T-helper 1 cell treated with Interleukin-12 subunit alpha and Interleukin-12 subunit beta and Interleukin-4 antibody, amounts not matched to agents 30 μg/mL and 1 μg/mL, for 36 hours (primary cell): ENCODE measurements around the gene SUMF1.
A peak's percentile ranks its signal among the peaks of the same experiment; 100 is the strongest.

ENCODE experiments used
- H3K27ac Mint-ChIP-seq: one replicate; pipeline ENCODE4 v1.8.0; 2021; ENCODE audit warnings: mild to moderate bottlenecking, mixed read lengths
- H3K27me3 Mint-ChIP-seq: one replicate; pipeline ENCODE4 v1.8.0; 2021; ENCODE audit warnings: low read depth, mixed read lengths
- H3K36me3 Mint-ChIP-seq: one replicate; pipeline ENCODE4 v1.8.0; 2021; ENCODE audit warnings: low read depth, mixed read lengths
- H3K4me1 Mint-ChIP-seq: one replicate; pipeline ENCODE4 v1.8.0; 2021; ENCODE audit warnings: low read depth, mixed read lengths
- H3K4me3 Mint-ChIP-seq: one replicate; pipeline ENCODE4 v1.8.0; 2021; ENCODE audit warnings: mild to moderate bottlenecking, moderate library complexity, mixed read lengths
- H3K9me3 Mint-ChIP-seq: one replicate; pipeline ENCODE4 v1.8.0; 2021; ENCODE audit warnings: mixed read lengths

The SUMF1 gene

DNA sequence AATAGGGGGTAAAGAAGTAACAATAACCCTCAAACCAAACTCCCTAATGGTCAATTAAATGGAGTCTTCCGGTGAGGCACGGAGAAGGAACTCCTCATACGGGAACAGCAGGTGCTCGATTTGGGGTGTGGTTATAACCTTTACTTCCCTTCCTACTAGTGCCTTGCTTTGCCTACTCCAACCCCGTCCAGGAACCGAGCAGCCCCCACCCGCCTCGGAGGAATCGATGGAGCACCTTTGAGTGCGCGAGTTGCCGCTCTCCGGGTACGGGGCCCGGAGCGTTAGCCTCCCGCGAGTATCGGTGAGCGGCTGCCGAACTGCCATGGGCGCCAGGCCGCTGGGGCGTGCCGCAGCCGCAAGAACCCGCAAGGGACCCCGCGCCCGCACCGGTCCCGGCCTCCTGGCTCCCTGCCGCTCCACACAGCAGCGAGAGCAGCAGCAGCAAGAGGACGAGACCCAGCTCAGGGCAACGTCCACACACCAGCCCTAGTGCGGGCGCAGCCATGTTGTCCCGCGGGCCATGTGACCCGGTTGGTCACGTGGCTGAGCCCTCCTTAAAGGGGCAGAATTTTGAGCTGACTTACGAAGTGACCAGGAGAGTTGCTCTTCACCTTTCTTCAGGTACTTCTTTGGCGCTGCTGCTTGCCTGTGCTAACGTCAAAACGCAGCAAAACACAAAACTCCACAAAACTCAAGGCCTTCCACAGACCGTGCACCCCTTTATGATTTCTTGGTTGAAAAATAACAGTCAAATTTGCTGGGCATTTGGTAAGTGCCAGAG, at the start of gene SUMF1:
SUMF1 (minus strand) TSS at position 529 of the 781 bp plus-strand sequence; CDS start at position 505, 24 bp downstream.
- Mint-ChIP-seq H3K36me3 (no peaks in the 10 kb centered on the region), H3K4me1 (peaks cover 20% of the 10 kb centered on the region), H3K27me3 (no peaks in the 10 kb centered on the region), H3K27ac (peak within 1 kb of the TSS; percentile 93), H3K4me3 (peak within 1 kb of the TSS; percentile 92), H3K9me3 (no peaks in the 10 kb centered on the region)

DNA sequence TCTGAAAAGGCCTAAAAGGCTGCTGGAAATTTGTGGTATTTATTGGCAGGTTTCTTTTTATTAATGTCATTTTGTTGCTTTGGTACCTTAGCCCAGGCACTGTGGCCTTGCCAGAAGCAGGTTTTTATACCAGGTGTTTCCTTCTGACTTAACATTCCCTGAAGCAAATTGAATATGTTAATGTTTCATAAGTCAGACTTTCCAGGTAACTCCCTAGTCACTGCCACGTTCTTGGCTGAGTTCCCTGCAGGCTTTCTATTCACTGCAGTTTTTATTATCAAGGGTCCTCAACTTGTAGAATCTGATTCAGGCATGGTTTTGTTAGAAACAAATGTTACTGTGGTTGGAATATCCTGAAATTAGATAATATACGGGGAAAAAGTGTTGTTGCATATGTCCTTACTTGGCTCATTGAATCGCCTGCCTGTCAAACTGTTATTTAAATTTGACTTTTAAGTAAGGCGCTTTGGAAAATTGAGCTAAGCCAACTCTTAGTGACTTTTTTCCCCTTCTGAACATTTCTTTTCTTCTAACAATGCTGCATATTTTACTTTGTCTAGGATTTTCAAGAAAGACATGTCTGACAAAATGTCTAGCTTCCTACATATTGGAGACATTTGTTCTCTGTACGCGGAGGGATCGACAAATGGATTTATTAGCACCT, 49.0 kb upstream of the SUMF1 start:
- Mint-ChIP-seq H3K4me1 (peaks cover 26% of the 10 kb centered on the region), H3K9me3 (no peaks in the 10 kb centered on the region), H3K4me3 (no peak overlapping the region), H3K36me3 (peaks cover 22% of the 10 kb centered on the region), H3K27ac (no peak overlapping the region), H3K27me3 (no peaks in the 10 kb centered on the region)

DNA sequence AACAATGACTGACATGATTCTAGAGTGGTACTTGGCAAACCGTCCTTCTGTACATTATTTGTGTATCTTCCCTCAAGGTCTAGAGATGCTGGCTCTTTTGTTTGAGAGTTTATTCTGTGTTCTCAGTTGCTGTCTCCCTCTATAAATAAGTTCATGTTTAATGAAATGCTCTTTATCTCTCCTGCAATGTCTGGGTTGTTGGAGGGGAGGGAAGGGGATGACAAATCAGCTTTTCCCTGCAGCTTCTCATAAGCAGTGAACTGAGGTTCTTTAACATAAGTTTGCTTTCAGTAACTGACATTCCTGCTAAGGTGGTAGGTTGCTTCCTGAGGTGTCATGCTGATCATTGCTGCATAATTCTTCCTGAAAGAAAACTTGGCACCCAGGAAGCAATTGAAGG, 47.8 kb upstream of the SUMF1 start:
- peaks cover 23% of the 10 kb centered on the region for H3K4me1 Mint-ChIP-seq

DNA sequence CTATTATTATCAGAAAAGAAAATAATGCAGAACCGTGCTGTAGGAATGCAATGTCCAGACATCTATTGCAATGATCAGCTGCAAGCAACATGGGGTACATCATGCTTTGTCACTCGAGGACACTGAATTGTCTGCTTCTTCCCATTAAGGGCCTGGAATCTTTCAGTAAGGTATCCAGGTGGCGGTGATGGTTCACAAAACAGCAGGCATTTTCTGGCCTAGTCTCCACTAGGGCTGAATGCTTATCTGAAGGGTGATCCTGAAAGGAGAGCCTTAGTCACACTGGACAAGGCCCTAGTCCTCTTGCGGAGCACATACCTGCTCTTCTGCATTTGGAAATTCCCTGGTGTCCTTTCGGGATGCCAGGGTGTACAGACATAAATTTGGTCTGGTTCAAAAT, 47.3 kb upstream of the SUMF1 start:
- Mint-ChIP-seq H3K4me3 (no peak overlapping the region), H3K27me3 (no peaks in the 10 kb centered on the region), H3K36me3 (peaks cover 16% of the 10 kb centered on the region), H3K27ac (no peak overlapping the region), H3K4me1 (peaks cover 18% of the 10 kb centered on the region), H3K9me3 (no peaks in the 10 kb centered on the region)

More for the DNA sequence above, 47.8 kb upstream of the SUMF1 start:
- Mint-ChIP-seq H3K9me3 (no peaks in the 10 kb centered on the region), H3K27ac (no peak overlapping the region), H3K4me3 (no peak overlapping the region), H3K27me3 (no peaks in the 10 kb centered on the region), H3K36me3 (peaks cover 21% of the 10 kb centered on the region)

DNA sequence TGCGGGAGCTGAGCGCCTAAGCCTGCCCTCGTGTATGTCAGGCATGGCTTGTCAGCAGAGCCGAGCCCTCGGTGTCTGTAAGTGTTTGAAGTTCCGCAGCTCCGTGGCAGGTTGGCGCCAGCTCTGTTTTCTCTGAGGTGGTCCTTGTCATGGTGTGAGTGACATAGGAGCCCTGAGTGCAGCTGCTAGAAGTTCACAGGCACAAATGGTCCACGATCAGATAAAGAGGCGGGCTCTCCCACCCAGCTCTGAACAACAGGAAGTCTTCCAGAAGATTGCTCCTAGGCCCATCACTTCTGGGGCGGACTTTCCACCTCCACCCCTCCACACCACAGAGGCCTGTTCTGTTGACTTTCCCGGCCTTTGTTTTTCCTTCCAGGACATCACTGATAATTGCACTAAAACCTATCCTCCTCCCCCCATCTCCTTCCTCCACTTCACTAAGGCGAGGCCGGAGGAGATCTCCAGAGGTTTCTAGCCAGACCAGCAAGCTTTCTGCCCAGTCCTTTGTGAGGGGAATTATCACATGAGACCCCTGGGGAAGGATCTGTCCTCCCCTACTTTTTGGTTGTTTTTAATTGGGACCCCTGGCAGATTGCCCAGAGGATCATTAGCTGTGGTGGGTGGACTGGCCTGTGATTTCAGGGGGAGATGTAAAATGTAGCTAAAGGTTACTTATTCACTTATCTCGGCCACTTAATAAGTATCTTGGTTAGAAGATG, 46.0 kb upstream of the SUMF1 start:
- Mint-ChIP-seq H3K27ac (no peak overlapping the region), H3K4me1 (peaks cover 13% of the 10 kb centered on the region), H3K4me3 (no peak overlapping the region), H3K36me3 (peaks cover 16% of the 10 kb centered on the region), H3K9me3 (no peaks in the 10 kb centered on the region), H3K27me3 (no peaks in the 10 kb centered on the region)

DNA sequence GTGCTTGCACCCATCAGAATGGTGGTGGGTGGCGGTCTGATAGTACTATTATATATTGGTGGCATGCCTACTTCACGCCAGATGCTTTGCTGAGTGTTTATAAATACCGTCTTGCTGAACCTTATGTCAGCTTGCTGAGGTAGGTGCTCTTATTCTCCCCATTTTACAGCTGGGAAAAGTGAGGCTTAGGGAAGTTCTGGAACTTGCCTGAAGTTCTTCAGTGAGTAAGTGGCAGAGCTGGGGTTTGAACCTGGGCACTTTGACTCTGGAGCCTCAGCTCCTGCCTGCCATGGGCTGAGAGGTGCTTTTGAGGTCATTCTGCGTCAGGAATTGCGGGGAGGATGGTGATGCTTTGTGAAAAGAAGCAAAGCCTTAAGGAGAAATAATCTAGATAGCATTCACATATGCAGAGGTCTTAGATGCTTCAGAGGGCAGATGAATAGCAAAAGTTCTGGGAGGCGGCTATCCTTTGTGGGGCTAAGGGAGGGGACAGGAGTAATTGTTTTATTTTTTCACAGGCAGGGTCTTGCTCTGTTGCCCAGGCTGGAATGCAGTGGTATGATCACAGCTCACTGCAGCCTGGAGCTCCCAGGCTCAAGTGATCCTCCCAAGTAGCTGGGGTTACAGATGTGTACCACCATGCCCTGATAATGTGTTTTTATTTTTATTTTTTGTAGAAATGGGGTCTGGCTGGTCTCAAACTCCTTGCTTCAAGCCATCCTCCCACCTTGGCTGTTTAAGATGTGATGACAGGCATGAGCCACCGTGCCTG, 44.6 kb upstream of the SUMF1 start:
- Mint-ChIP-seq H3K27ac (no peak overlapping the region), H3K4me1 (peaks cover 14% of the 10 kb centered on the region), H3K27me3 (no peaks in the 10 kb centered on the region), H3K9me3 (no peaks in the 10 kb centered on the region), H3K4me3 (no peak overlapping the region), H3K36me3 (peaks cover 13% of the 10 kb centered on the region)

DNA sequence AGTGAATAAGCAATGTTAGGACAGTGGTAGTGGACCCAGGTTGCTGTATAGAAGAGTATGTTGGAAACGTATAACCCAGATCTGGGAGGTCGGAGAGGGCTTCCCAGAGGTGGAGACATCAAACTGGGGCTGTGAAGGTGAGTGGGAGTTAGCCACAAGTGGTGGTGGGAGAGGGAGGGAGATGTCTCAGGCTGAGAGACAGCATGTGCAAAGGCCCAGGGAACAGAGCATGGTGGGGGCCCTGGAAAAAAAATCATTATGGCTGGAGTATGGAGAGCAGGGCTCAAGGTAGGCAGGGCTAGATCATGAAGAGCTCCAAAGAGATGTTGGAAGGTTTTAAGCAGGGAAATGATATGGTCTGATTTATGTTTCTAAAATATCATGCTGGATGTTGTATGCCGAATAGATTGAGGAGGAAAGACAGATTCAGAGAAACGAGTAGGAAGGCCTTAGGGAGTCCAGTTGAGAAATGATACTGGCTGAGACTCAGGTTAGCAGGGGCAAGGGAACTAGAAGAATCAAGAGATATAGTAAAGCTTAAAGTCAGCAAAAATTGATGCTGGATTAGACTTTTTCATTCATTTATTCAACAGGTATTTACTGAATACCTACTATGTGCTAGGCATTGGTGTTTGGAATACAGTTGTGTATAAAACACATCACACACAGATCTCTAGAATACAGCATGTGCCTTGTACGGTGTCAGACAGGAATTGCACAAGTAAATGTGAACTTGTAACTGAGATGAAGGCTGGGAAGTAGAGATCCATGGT, 43.1 kb upstream of the SUMF1 start:
- Mint-ChIP-seq H3K9me3 (no peaks in the 10 kb centered on the region), H3K4me1 (peaks cover 27% of the 10 kb centered on the region), H3K27ac (no peak overlapping the region), H3K4me3 (no peak overlapping the region), H3K36me3 (peaks cover 14% of the 10 kb centered on the region), H3K27me3 (no peaks in the 10 kb centered on the region)

DNA sequence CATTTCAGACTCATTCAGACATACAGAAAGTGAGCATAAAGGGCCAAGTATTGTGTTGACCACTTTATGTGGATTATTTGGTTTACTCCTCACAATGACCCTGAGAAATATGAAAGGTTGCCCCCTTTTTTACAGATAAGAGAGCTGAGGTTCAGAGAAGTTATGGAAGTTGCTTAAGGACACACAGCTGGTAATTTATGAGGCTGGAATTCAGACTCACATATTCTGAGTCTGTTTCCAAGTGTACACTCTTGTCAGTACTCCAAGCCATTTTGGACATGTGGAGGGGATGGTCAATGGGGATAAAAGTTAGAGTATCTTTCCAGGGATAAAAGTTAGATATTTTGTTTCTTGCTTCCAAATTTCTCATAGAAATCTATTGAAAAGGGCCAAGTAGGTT, 42.0 kb upstream of the SUMF1 start:
- peaks cover 14% of the 10 kb centered on the region for H3K36me3 Mint-ChIP-seq
- no peak overlapping the region for H3K27ac Mint-ChIP-seq
- no peak overlapping the region for H3K4me3 Mint-ChIP-seq
- H3K27me3 Mint-ChIP-seq: no peaks in the 10 kb centered on the region
- H3K9me3 Mint-ChIP-seq: no peaks in the 10 kb centered on the region
- H3K4me1 Mint-ChIP-seq: peaks cover 33% of the 10 kb centered on the region

DNA sequence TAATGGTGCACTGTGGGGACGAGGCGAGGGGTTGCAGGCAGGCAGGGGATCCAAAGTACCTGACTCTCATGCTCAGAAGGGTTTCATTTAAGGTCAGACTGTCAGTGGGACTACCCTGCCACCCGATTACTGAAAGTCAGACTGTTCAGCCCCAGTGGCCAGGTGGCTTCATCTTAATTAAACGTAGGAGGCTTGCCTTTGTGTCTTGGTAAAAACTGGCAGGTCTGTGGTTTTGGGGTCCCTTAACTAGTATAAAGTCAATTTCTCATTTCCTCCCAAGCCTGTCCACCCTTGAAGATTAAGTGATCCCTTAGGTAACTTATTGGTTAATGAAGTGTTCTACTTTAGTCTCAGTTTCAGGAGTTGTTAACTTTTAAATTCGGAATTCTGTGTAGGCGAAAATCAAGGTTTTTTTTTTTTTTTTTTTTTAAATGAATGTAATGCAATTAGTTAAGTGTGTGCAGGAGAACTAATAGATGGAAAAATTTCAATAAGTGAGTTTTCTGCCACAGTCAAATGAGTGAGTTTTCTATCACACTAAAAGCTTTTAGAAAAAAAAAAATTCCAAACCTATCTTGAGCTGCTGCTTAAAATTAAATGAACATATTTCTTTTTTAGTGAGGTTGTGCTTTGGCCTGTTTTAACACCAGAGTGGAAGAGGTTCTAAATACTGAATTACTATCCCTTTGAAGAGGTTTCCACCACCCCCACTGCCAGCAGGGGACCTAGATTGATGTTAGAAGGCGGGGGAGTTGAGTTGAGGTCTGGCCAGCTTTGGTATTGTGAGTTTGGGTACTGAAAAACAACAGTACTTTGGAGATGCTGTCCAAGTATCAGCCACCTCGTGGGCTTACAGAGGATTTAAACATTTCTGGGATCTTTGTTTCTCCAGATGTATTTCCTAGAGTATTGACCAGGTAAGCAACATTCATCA, 41.2 kb upstream of the SUMF1 start:
- H3K27me3 Mint-ChIP-seq: no peaks in the 10 kb centered on the region
- H3K4me3 Mint-ChIP-seq: no peak overlapping the region
- peaks cover 14% of the 10 kb centered on the region for H3K36me3 Mint-ChIP-seq
- H3K9me3 Mint-ChIP-seq: no peaks in the 10 kb centered on the region
- H3K4me1 Mint-ChIP-seq: peaks cover 37% of the 10 kb centered on the region
- H3K27ac Mint-ChIP-seq: no peak overlapping the region

DNA sequence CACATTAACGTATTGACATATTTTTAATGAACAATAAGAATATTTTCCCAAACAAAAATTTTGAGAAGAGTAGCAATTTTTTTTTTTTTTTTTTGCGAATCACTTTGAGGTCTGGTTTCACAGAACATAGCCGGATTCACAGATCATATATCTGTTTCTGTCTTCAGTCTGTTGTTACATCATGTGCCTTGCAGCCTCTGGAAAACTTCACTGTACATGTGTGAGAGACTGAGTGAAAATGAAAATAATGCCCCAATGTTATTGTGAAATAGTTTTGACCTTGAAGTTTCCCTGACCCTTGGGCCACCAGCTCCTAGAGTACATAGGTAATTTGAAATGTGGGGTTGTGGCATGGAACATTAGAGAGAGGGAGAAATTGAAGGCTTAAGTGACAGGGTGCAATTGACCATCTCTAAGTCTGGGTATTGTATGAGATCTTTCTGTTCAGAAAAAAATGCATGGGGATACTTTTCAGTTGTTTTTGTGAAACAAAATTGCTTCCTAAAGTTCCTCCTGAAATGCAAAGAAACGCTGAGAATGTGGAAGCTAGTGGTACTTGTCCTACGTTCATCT, 40.0 kb upstream of the SUMF1 start:
- no peak overlapping the region for H3K27ac Mint-ChIP-seq
- H3K9me3 Mint-ChIP-seq: no peaks in the 10 kb centered on the region
- no peak overlapping the region for H3K4me3 Mint-ChIP-seq

DNA sequence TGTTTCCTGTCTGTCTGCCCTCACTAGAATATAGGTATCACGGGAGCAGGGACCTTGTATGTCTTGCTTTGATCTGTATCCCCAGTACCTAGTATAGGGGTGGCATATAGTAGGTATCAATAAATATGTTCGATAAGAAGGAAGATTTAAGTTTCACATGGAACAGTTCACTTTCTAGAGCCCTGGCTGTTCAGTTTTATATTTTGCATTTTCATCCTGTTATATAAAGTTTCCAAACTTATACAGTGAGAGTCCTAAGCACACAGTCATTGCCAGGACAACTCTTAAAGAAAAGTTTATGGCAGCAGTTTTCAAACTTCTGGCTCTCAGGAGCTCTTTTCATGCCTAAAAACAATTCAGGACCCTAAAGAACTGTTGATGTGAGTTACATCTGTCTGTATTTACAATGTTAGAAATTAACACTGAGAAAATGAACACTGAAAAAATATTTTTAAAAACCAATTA, 39.5 kb upstream of the SUMF1 start:
- H3K4me1 Mint-ChIP-seq: peaks cover 41% of the 10 kb centered on the region

More for the DNA sequence above, 40.0 kb upstream of the SUMF1 start:
- H3K27me3 Mint-ChIP-seq: no peaks in the 10 kb centered on the region
- H3K4me1 Mint-ChIP-seq: peaks cover 40% of the 10 kb centered on the region
- peaks cover 14% of the 10 kb centered on the region for H3K36me3 Mint-ChIP-seq

DNA sequence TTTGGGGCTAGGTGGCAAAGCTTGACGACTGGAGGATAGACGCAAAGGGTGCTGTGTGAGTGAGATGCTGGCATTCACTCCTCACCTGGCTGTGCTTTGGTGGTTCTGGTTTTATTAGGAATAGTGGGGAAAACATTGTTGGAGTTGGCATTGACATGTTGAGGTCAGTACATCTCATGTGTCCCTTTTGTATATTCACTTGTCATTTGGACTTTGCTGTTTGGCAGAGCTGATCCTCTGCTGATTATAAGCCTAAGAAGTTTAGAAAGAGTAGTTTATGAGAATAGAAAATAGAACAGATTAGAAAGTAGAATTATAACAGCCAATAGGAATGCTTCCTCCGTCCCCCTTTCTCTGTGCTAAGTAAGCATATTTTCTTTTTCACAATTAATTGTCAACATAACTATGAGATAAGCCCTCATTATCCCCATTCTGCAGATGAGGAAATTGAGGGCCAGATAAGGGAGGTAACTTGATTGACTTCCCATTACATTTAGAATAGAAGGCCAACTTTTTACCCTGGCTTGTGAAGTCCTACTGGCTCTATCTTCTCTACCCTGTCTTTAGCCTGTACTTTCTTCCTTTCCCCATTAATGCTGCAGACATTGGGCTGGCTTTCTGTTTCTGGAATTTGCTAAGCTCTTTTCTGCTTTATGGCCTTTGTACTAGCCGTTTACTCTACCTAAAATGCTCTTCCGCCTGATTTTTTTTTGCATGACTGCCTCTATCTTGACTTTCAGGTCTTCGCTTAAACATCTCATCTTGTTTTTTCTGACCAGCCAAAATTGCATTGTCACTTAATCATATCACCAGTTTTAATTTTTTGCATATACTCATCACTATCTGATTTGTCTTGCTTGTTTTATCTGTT, 38.9 kb upstream of the SUMF1 start:
- no peaks in the 10 kb centered on the region for H3K27me3 Mint-ChIP-seq
- H3K4me3 Mint-ChIP-seq: peak overlapping the region; percentile 43
- H3K4me1 Mint-ChIP-seq: peaks cover 41% of the 10 kb centered on the region
- H3K36me3 Mint-ChIP-seq: peaks cover 17% of the 10 kb centered on the region
- no peak overlapping the region for H3K27ac Mint-ChIP-seq
- no peaks in the 10 kb centered on the region for H3K9me3 Mint-ChIP-seq

More for the DNA sequence above, 39.5 kb upstream of the SUMF1 start:
- Mint-ChIP-seq H3K27ac (peak overlapping the region; percentile 5), H3K27me3 (no peaks in the 10 kb centered on the region), H3K4me3 (peak overlapping the region; percentile 43), H3K9me3 (no peaks in the 10 kb centered on the region), H3K36me3 (peaks cover 16% of the 10 kb centered on the region)
